OCI-M1 (cell line): Measurements from ENCODE around the gene OCA2.
"Not testable (repeated sequence)": the region's sequence is repeated elsewhere in the genome, so short reads cannot be mapped to it uniquely, and the experiment has no call there.

Experiments used
- DNase-seq: peaks from one replicate; lab custom pipeline; 2025; lab: John Stamatoyannopoulos, UW

Gene OCA2

DNA sequence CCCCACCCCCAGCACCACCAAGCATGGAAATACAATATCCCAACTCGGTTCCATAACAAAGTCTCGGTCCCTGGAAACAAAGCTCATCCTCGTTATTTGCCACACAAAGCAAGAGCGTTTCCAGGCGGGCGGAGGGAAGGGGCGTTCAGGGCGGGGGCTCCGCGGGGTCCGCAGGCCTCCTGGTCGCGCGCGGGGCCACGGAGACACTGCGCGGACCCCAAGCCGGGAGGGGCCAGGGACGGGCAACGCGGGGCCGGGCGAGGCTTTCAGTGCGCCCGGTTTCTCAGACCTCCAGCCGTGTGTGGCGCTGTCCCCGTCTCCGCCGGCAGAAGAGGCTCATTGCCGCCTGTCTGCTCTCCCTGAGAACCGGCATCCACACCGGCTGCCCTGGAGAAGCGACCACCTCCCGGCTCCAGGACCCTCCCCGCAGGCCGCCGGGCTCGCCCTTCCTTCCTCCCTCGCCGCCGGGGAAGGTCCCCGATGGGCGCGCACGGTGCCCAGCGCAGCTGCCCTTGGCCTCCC lies 329.0 kb downstream of the OCA2 start:
- no peak for DNase-seq

DNA sequence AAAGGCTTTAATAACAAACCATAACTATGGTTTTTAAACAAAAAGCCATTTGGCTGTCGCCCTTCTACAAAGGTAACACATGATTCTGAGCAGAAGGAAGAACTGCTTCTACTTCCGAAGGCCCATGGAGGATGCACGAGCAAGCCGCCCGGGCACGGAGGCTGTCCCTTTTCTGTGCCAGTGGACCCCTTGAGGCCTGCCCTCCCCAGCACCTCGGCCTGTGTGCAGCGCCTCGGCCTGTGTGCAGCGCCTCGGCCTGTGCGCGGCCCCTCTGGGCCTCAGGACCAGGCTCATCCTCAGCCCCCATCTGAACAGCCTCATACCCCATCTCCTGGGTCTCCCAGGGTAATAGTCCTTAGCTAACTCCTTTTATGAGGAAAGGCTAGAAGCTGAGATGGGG lies 329.5 kb downstream of the OCA2 start:
- no peak for DNase-seq

DNA sequence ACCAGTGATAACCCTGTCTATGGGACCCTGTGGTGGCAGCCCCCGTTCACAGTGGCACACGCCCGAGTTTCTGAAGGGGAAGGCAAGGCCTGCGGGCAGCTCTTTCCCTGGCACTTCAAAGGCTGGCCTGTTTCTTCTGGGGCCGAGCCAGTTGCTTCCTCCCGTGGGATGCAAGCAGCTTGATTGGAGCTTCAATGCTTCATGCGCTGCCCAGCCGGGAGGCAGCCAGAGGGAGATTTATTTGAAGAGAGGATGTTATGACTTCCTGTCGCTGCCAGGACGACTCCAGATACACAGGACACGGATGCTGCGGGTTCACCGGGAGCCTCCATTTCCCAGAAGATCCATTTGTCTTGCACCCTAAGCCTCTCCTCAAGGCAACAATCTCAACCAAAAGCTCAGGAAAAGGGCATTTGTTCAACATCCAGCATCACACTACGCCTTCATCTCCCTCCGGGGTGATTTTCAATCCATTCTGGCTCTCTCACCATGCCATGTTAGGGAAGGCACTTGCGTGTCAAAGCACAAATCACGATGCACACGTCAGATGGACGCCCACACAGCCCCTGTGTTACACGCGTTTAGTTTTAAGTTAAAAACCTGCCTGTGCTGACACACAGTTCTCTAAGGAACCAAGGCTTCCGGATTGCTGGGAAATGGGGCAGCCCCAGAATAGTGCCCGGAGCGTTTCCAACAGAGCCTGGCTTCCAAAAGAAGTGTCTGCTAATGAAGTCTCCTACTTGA lies 330.2 kb downstream of the OCA2 start:
- no peak for DNase-seq

DNA sequence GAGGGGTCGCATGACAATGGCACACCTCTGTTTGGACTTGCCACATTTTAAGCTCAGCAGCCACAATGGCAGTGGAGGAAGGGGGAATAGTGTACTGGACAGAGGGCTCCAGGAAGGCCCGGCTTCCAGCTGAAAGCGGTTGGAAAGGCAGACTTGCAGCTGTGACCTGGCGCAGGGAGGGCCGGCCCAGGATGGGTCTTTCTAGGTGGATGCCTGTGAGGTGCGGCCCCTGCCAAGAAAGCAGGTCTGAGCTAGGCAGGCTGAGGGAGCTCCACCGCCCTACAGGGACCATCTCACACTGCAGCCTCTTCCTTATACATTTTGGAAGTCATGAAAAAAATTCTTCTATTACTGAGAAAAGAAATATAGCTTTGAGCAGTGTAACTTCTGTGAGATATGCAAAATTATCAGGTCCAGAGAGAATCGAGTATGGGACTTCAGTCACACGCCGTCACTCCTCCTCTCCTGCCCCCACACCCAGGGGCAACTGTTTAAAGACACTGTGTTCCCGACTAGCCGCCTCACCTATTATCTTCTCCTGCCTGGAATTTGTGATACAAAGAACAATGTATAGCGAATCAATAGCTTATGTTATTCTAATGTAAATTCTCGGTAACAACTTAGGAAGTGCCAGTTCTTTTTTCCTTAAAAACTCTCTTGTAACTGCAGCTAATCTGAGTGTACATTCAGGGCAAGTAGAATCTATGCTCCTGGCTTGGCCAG lies 331.0 kb downstream of the OCA2 start:
- DNase-seq = no peak

DNA sequence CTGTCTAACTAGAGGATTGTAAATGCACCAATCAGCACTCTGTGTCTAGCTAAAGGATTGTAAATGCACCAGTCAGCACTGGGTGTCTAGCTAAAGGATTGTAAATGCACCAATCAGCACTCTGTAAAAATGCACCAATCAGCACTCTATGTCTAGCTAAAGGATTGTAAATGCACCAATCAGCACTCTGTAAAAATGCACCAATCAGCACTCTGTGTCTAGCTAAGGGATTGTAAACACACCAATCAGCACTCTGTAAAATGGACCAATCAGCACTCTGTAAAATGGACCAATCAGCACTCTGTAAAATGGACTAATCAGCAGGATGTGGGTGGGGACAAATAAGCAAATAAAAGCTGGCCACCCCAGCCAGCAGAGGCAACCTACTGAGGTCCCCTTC lies 331.7 kb downstream of the OCA2 start:
- DNase-seq = not testable (repeated sequence)

DNA sequence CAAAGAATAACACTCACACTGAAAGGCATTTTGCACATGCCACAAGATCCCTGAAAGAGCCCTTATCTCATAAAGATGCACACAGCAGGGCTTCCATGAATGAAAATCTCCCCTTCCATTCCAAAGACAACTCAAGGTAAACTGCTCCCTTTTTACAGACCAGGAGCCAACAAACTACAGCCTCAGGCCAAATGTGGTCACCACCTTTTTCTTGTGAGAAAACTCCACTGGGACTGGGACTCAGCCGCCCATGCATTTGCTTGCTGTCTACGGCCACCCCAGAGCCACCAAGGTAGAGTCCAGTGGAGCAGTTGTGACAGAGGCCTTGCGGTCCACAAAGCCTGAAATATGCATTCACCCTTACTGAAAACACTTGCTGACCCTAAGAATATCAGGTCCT lies 334.8 kb downstream of the OCA2 start:
- no peak for DNase-seq

DNA sequence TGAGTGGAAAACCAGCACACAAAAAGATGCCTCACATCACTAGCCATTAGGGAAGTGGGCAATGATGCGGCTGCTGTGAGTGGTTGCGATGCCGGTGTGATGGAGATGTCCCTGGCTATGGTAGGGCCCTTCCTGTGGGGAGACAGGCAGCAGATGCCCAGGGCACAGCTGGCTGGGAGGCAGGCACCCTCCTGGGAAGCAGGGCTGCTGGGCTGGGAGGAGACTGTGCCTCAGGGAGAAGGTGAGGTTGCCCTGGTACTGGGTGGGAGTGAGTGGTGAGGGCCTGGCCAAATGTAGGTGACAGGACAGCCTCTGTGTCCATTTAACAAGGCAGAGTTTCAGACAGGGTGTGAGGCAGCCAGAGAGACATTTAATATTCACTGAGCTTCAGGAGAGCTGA lies 335.6 kb downstream of the OCA2 start:
- no peak for DNase-seq

DNA sequence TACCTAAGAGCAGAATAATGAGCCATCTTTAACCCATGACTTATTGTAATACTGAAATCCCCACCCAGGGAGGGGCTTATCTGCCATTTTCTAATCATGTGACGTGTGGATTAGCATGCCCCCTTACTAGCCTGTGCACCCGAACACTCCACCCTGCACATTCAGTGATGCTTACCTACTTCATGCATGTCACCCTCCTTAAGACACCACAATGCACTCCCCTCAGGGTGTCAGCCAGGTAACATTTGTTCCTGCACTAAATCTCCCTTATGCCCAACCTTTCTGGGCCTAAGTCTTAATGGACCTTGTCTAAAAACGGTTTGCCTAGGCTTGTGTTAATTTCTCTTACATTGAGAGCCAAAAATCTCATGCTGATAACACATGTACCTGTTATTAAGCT lies 336.6 kb downstream of the OCA2 start:
- DNase-seq = no peak

DNA sequence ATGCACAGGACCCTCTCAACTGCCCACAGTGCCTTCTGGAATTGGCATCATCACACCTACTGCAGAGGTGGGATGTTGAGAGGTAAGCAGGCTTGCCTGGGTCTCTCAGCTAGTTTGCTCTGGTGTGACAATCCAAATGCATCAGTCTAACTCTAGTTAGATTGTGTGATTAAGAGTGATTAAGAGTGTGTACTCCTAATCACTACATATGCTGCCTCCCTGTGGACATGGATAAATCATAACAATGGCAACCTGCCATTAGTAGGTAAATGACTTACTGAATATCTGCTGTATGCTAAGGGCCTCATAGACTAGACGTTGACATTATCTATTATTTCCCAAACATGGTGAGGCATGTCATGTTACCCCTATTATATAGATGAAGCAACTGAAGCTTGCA lies 342.1 kb downstream of the OCA2 start:
- no peak for DNase-seq

DNA sequence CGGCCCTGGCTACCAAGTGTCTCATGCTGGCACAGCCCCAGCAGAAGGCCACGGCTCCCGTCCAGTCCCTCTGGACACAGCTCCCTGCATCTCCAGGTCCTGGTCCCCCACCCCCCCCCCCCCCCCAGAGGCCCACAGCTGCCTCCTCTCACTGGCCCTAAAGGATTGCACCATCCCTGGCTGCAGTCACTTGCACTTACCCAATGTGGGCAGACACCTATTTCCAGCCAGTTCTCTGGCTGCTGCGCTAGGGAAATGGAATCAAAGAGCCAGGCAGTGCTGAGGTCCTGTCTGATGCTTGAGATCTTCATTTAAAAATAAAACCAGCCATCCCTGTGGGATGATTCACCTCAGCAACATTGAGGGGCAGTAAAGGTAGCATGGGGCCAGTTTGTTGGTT lies 346.4 kb downstream of the OCA2 start:
- no peak for DNase-seq

DNA sequence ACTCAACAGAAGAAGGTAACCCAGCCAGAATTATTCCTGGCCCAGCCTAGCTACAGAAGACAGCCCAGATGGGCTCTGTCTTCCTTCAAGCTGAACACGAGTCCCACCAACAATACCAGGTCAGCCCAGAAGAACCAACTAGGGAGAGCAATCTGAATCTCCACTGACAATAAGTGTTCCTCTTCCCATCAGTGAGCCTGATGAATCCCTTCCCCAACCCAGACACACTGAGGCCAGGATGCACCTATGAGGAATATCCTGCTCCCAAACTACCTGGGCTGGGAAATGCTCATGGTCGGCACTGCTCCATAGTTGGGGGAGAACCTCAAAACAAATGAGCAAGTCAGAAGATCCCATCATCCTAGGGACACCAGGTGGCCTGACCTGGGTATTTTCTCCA lies 351.1 kb downstream of the OCA2 start:
- no peak for DNase-seq

DNA sequence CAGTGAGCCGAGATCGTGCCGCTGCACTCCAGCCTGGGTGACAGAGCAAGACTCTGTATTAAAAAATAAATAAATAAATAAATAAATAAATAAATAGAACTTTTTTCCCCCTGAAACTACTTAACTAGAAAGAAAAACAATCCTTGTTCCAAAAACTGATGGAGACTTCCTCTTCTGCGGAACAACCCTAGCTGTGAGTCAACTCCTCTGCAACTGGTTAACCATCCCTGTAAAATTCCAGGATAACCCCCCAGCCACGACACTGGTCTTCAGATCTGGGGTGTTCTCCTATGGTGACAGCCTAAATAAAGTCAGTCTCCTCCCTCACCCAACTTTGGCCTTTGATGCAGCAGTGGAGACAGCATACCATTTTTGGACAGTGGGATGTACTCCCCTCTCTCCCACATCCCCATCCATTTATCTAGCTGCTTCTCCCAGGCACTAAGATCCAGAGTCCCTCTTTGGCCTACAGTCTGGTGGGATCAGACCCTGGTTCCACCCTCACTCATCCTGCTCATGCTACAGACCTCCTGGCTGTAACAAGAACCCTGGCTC lies 352.6 kb downstream of the OCA2 start:
- DNase-seq = no peak

DNA sequence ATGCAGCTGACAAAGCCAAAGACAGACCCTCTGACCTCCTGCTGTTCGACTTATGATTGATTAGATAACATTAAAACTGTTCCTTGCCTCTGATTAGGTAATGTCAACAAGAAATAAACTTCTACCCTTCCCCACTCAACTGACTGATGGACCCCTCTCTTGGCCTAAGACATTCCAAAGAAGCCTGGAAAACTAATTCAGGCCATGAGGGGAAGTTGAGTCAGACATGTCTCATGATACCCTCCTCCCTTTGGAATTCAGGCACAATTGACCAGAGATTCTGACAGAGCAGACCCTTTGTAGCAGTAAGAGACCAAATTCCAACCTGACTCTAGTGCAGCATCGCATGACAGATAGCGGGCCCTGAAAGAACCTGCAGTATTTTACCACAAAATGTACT lies 354.5 kb downstream of the OCA2 start:
- DNase-seq = no peak

DNA sequence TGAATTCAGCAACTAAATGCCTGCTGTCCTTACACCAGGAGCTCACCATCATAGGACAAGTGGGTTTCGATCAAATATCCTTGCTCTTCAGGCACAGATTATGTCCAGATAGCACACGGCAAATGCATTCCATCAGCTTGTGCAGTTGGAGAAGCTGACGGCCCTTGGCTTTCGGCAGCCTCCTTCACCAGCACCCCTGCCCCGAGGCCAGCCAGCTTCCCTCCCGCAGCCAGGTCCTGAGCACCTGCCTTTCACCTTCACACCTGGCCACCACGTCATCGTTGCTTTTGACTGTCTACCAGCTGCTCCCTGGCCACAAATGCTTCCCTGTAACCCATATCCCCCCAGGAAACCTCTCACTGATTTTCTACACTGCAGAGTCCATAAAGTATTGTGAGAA lies 355.5 kb downstream of the OCA2 start:
- no peak for DNase-seq

DNA sequence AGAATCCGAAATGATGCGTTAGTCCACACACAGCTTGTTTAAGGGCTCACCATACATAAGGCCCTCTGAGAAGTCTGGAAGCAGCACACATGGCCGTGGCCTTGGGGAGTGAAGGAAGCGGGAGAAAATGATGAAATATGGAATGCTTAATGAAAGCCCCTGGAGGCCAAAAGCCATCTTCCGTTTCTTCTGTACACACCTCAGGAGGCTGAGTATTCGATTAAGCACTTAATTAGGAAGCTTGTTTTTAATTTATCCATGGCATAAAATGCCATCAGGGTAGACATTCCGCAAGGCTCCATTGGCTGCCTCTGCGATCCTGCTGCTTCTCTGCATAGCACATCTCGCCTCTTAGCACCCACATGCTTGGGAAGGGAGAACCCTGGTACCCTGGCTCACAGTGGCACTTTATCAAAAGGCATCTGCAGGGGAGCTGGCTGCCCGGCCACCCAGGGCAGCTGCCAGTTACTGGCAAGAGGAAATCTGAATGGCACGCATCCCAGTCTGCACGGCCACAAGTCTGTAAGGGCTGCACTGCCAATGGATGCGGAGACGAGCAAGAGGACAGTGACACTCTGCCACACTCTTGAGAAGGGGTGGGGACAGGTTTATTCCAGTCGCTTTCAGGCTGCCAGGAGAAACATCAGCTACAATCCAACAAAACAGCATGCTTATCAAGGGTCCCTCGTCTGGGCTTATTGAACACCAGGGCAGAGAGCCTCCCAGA lies 356.2 kb downstream of the OCA2 start:
- no peak for DNase-seq

DNA sequence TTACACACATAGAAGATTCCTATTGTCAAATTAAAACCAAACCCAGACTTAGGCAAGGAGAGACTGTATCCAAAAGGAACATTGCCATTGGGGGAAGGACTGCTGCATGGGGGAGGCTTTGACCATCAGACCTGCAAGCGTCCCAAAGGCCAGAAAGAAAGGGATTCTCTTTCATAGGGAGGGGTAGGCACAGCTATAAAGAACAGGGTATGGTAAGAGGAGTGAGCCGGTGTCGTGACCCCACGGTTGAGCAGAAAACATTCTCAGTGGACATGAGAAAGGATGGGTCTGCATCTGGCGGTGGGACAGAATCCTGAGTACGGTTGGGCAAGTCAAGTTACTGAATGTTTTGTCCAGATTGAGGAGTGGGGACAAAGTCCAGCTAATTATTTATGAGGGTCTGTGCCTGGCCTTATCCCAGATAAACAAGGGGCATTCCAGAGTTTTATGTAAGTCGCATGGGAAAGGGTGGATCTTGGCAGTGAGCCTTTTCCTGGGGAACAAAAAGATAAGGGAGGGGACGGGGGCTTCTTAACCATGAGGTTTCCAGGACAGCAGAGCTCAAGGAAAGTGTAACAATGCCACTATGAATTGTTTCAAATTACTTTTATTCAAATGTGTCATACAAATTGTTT lies 357.8 kb downstream of the OCA2 start:
- DNase-seq = no peak

DNA sequence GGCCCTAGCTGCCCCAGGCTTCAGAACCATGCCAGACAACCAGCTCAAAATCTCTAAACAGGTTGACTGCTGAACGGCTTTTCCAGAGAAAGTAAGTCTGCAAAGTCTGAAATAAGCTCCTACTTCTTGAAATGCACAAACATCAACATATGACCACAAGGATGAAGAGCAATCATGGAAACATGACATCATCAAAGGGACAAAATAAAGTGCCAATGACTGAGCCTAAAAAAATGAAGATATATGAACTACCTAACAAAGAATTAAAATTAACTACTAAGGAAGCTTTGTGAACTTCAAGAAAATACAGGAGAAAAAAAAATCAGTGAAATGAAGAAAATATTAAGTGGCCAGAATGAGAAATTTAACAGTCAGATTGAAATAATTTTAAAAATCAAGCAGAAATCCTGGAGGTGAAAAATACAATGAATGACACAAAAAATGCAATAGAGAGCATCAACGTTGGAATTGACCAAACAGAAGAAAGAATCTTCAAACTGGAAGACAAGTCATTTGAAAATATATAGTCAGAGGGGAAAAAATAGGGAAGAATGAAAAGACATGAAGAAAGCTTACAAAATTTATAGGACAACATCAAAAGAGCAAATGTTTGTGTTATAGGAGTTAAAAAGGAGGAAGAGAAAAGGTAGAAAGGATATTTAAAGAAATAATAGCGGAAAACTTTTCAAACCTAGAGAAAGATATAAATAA lies 364.2 kb downstream of the OCA2 start:
- DNase-seq = no peak

DNA sequence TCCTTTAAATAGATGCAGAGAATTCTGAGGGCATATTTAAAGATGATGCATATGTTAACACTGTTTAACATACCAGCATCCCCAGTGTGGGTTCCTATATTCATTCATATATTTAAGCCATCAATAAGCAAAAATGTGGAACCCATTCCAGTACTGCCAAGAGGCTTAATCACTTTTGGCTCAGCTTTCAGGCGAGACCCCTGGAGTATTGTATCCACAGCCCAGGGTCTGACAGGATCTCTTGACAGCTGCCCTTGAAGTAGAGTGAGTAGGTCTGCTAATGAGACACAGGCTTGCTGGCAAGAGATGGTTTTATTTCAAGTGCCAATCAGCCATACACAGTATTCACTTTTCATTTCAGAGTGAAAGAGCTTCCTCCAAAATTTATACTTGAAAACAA lies 367.3 kb downstream of the OCA2 start:
- no peak for DNase-seq

DNA sequence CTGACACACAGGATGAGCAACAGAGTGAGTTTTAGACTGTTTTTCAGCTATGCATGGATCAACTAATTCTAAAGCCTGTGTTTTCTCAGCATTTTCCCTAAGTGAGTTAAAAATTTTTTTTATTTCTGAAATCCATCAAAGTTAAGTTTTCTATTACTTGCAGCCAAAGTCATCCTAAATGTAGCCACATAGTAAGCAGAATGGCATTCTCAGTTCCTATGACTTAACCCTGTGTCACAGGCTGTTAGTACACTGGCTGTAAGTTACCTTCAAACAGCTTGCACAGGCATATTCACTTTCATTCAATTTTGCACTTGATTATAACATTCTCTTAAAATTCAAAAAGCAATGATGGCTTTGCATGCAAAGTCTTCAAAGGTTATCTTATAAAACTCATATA lies 368.2 kb downstream of the OCA2 start:
- no peak for DNase-seq

DNA sequence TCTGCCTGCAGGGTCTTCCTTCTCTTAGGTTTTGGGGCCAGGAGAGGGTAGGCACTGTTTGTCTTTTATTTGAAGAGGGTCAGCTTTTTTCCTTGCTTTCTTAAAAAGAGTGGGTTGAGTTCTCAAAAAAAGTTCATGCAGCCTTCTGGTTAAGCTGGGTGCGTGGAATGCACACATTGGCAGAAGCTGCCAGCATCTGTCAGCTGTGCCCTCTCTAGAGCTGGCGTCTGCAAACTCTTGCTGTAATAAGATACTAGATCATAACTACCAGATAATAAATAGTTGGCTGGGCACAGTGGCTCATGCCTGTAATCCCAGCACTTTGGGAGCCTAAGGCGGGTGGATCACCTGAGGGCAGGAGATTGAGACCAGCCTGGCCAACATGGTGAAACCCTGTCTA lies 373.4 kb downstream of the OCA2 start:
- DNase-seq = no peak

DNA sequence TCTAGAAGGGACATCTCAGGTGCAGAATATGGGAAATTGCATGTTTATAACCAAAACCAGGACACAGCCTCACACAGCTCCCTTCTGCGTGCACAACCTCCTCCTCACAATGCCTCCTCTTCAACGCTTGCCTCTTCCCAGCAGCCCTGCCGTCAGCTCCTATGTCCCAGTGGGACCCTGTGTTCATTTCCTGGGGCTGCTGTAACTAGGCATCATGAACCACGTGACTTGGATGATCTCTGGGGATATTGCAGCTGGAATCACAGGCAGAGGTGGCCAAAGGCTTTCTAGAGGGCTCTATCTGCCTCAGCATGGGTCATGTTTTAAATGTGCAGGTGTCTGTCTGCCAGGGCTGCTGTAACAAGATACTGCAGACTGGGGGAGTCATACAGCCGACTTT lies 375.3 kb downstream of the OCA2 start:
- no peak for DNase-seq

DNA sequence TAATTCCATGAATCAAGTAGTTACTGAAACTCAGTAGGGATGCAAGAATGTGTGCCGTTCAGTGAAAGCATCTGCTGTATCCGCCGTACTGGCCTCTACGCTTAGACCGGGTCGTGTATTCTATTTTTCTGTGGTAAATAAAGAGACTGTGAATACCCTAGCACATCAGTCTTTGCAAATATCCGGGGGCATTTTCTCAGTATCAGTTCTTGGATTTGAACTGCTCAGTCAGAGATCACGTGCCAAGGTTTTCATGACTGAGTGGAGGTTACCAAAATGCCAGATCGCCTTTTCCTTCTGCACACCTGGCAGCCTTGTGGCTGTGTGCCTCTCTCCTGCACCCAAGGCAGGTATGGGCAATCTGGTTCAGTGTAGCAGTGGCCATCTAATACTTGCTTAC lies 377.0 kb downstream of the OCA2 start:
- DNase-seq = no peak
